Large intestine (tissue), 3 donors: ENCODE results near the gene ARHGAP33. TPM values are rescaled to one million over a fixed set of nuclear protein-coding genes. Genes with fewer than 3 reads are reported as not detected.
A peak's percentile ranks its signal among the peaks of the same experiment; 100 is the strongest.

Experiments used
- DNase-seq, 2 donors: peaks; one replicate each; pipeline versions ENCODE4 v3.0.0 to v3.0.0-alpha.2; 2013
- H3K27ac ChIP-seq: one replicate; pipeline ENCODE4 v1.5.1; 2013; ENCODE audit warnings: low read length
- H3K27me3 ChIP-seq: 2 replicates; pipeline ENCODE4 v1.6.1; 2013; ENCODE audit warnings: low read length; ENCODE audit not compliant: control insufficient read depth, insufficient read depth
- H3K36me3 ChIP-seq: 2 replicates; pipeline ENCODE4 v1.6.1; 2013; ENCODE audit warnings: low read length; ENCODE audit not compliant: control insufficient read depth, insufficient read depth
- H3K4me1 ChIP-seq: one replicate; pipeline ENCODE4 v1.6.1; 2013; ENCODE audit warnings: low read length; ENCODE audit not compliant: control insufficient read depth, insufficient read depth
- H3K4me3 ChIP-seq: one replicate; pipeline ENCODE4 v1.5.1; 2013; ENCODE audit warnings: low read length
- H3K9me3 ChIP-seq: one replicate; pipeline ENCODE4 v1.6.1; 2013; ENCODE audit warnings: mild to moderate bottlenecking, low read depth, low read length, moderate library complexity; ENCODE audit not compliant: control insufficient read depth
- WGBS: methylation state at CpG from one replicate; pipeline ENCODE4 v1.1.5; 2013; ENCODE audit warnings: low lambda C conversion rate; ENCODE audit not compliant: insufficient coverage; 5-methylcytosine and 5-hydroxymethylcytosine counted together
- polyA plus RNA-seq: library from polyadenylated mRNA; unstranded; fragments of 120-200 nt; gene quantifications from one replicate; pipeline ENCODE4 v1.2.1, GENCODE V29; 2013

Gene ARHGAP33
- polyA plus RNA-seq, 1 donor = 22.2 TPM

- Histone ChIP-seq H3K9me3 (no peaks in the 10 kb centered on the region), H3K4me3 (no peak overlapping the region), H3K4me1 (no peaks in the 10 kb centered on the region), H3K27me3 (peaks cover 15% of the 10 kb centered on the region), H3K36me3 (no peaks in the 10 kb centered on the region), H3K27ac (no peak overlapping the region)
- DNase-seq = no peak
- whole genome bisulfite sequencing = no CpG with 5 or more reads among the region's 3 CpGs
Observed at GRCh38 chr19:35801828-35802227, 26.5 kb downstream of the ARHGAP33 start.

DNA sequence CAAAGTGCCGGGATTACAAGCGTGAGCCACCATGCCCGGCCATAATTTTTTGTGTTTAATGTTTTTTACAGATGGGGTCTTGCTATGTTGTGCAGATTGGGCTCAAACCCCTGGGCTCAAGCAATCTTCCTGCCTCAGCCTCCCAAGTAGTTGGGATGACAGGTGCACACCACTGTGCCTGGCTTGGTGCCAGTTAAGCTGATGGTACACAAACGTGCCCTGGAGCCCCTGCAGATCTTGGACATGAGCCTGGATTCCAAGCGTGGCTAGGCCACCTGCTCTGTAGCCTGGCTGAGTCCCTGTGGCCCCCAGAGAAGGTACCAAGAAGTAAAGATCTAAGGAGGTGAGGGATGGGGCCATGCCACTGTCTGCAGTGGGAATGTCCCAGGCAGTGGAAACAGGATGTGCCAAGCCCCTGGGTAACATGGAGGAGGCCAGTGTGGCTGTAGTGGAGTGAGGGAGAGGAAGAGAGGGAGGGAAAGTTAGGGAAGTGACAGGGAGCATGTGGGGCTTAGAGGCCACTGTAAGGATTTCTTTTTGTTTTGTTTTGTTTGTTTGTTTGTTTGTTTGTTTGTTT lies 30.2 kb downstream of the ARHGAP33 start:
- no peak overlapping the region for H3K27ac ChIP-seq
- no peaks in the 10 kb centered on the region for H3K27me3 ChIP-seq
- WGBS = no CpG with 5 or more reads among the region's 5 CpGs
- no peaks in the 10 kb centered on the region for H3K36me3 ChIP-seq
- no peaks in the 10 kb centered on the region for H3K9me3 ChIP-seq
- no peaks in the 10 kb centered on the region for H3K4me1 ChIP-seq
- DNase-seq = no peak
- H3K4me3 ChIP-seq = no peak overlapping the region

- no peak for DNase-seq
- H3K4me1 ChIP-seq = peaks cover 3% of the 10 kb centered on the region
- no CpG with 5 or more reads among the region's 18 CpGs for WGBS
- no peaks in the 10 kb centered on the region for H3K27me3 ChIP-seq
- no peak overlapping the region for H3K4me3 ChIP-seq
- H3K36me3 ChIP-seq = no peaks in the 10 kb centered on the region
- no peak overlapping the region for H3K27ac ChIP-seq
- H3K9me3 ChIP-seq = no peaks in the 10 kb centered on the region
Observed at GRCh38 chr19:35806597-35806996, 31.2 kb downstream of the ARHGAP33 start.

DNA sequence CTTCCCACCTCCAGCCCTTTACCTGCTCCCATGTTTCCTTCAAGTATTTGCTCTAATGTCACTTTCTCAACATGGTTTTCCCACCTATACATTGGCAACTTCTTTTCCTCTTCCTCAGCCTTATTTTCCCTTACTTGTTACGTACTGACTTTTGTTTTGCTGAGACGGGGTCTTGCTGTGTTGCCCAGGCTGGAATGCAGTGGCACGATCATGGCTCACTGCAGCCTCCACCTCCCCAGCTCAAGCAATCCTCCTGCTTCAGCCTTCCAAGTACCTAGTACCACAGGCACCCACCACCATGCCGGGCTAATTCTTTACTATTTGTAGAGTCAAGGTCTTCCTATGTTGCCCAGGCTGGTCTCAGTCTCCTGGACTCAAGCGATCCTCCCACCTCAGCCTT lies 32.3 kb downstream of the ARHGAP33 start:
- peaks cover 13% of the 10 kb centered on the region for H3K4me1 ChIP-seq
- no peak overlapping the region for H3K4me3 ChIP-seq
- 100% methylated on average over 1 of the region's 5 CpGs for WGBS
- H3K36me3 ChIP-seq = no peaks in the 10 kb centered on the region
- DNase-seq = no peak
- no peak overlapping the region for H3K27ac ChIP-seq
- H3K27me3 ChIP-seq = no peaks in the 10 kb centered on the region
- H3K9me3 ChIP-seq = no peaks in the 10 kb centered on the region

DNA sequence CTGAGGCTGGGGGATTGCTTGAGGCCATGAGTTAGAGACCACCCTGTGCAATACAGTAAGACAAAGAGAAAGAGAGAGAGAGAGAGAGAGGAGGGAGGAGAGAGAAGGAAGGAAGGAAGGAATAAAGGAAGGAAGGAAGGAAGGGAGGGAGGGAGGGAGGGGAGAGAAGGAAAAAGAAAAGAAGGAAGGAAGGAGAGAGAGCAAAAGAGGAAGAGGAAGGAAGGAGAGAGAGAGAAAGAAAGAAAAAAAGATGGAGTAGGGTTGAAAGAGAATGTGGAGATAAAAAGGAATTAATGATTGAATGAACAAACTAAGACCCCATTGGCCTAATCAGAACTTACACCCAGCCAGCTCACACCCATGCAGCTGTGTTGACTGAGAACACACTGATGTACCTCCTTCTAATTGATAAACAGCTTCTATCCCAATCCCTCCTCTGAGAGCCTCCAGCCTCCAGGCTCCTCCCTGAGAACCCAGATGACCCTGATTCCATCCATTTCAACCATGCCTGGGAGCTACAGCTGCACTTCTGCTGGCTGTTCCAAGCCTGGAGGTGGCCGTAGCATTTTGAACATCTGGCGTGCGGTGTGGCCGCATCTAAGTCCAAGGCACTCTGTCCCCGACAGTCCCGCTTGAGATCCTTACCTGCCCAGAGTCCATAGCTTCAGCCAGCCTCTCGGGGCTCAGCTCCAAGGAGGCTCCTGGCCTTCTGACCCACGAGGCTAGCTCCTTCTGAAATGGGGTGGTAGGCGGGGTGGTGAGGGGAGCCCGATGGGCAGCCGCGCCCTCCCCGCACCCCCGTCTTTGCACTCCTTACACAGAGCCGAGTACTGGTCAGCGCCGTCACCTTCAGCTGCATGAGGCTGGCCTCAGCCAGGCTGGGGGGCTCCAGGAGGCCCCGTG lies 36.2 kb downstream of the ARHGAP33 start:
- Histone ChIP-seq H3K4me1 (peaks cover 19% of the 10 kb centered on the region), H3K36me3 (no peaks in the 10 kb centered on the region), H3K27ac (no peak overlapping the region), H3K4me3 (no peak overlapping the region), H3K9me3 (no peaks in the 10 kb centered on the region), H3K27me3 (no peaks in the 10 kb centered on the region)
- no peak for DNase-seq
- WGBS = no CpG with 5 or more reads among the region's 18 CpGs

GRCh38 chr19:35812220-35813042 lies 37.1 kb downstream of the ARHGAP33 start, which contains the start of gene PRODH2:
PRODH2 (minus strand) TSS chr19:35812845; CDS start chr19:35812805, 40 bp downstream.
- no peaks in the 10 kb centered on the region for H3K36me3 ChIP-seq
- DNase-seq = peak; percentile 50 to 75
- no peaks in the 10 kb centered on the region for H3K9me3 ChIP-seq
- peaks cover 19% of the 10 kb centered on the region for H3K4me1 ChIP-seq
- H3K27ac ChIP-seq = no peak within 1 kb of the TSS
- WGBS = no CpG with 5 or more reads among the region's 26 CpGs
- no peak within 1 kb of the TSS for H3K4me3 ChIP-seq
- H3K27me3 ChIP-seq = no peaks in the 10 kb centered on the region

DNA sequence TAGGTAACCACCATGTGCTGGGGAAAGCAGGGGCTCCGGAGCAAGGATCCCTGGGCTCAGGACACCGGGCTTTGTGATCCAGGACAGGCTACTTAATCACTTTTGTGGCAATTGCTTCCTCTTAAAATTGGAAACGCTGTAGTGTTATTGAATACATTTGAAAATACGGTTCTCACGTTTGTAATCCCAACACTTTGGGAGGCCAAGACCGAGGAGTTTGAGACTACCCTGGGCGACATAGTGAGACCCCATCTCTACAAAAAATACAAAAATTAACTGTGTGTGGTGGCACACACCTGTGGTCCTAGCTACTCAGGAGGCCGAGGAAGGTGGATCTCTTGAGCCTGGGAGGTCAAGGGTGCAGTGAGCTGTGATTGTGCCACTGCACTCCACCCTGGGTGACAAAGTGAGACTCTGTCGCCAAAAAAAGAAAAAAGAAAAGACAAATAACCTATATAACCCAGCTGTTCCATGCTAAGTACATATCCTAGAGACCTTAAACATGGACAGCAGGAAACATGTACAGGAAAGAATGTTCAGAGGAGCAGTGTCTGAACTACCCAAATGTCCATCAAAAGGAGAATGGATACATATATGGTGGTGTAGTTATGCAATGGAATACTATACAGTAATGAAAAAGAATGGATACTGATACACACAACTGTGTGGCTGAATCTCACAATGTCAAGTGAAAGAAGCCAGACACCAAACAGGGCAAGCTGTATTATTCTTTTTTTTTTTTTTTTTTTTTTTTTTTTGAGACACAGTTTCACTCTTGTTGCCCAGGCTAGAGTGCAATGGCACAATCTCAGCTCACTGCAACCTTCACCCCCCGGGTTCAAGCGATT lies 37.9 kb downstream of the ARHGAP33 start:
- no peaks in the 10 kb centered on the region for H3K36me3 ChIP-seq
- H3K9me3 ChIP-seq = no peaks in the 10 kb centered on the region
- H3K27ac ChIP-seq = no peak overlapping the region
- no CpG with 5 or more reads among the region's 11 CpGs for WGBS
- peaks cover 19% of the 10 kb centered on the region for H3K4me1 ChIP-seq
- peaks cover under 1% of the 10 kb centered on the region for H3K27me3 ChIP-seq
- no peak overlapping the region for H3K4me3 ChIP-seq
- no peak for DNase-seq

DNA sequence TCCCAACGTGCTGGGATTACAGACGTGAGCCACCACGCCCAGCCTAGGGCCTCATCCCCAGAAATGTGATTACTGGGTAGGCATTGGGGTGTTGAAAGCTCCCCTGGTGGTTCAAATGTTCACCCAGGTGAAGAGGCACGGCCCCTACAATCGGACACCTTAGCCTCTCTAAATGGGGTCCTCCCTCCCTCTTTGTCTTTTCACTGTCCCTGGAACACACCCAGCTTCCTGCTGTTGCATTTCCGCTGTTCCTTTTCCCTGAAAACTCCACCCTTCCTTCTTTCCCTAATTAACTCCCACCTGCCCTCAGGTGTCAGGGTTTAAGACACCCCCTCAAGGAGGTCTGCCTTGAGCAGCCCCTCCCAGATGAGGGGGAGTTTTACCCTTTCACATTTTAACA lies 40.9 kb downstream of the ARHGAP33 start:
- 100% methylated on average over 1 of the region's 6 CpGs for WGBS
- H3K36me3 ChIP-seq = no peaks in the 10 kb centered on the region
- peaks cover 5% of the 10 kb centered on the region for H3K27me3 ChIP-seq
- H3K27ac ChIP-seq = no peak overlapping the region
- DNase-seq = no peak
- peaks cover 19% of the 10 kb centered on the region for H3K4me1 ChIP-seq
- H3K9me3 ChIP-seq = no peaks in the 10 kb centered on the region
- no peak overlapping the region for H3K4me3 ChIP-seq

GRCh38 chr19:35816846-35817245 lies 41.5 kb downstream of the ARHGAP33 start:
- Histone ChIP-seq H3K36me3 (no peaks in the 10 kb centered on the region), H3K4me3 (no peak overlapping the region), H3K9me3 (no peaks in the 10 kb centered on the region), H3K27ac (no peak overlapping the region), H3K4me1 (peaks cover 14% of the 10 kb centered on the region), H3K27me3 (peaks cover 5% of the 10 kb centered on the region)
- no peak for DNase-seq
- WGBS = no CpG with 5 or more reads among the region's 9 CpGs
